C4-2B (cell line): ENCODE results near the gene MEG3.

ENCODE experiments used
- H3K27ac ChIP-seq: fragments of 450-650 bp; 2 replicates; pipeline ENCODE4 v1.5.1; 2017
- CTCF ChIP-seq: fragments of 450-650 bp; conservative IDR thresholded peaks from 2 replicates; pipeline ENCODE4 v1.5.1; 2017; ENCODE audit warnings: mild to moderate bottlenecking
- ZFX ChIP-seq: fragments of 450-650 bp; IDR thresholded peaks from 2 replicates; pipeline ENCODE4 v1.6.1; 2017

MEG3 gene

GRCh38 chr14:100825713-100826331, at the start of gene MEG3:
Gene MEG3, plus strand, starts transcription at chr14:100826118.
- TF ChIP-seq ZFX (no peak), CTCF (no peak)
- no peak within 1 kb of the TSS for H3K27ac ChIP-seq

GRCh38 chr14:100776681-100777365, 49.1 kb upstream of the MEG3 start:
- H3K27ac ChIP-seq = no peak overlapping the region
- no peak for TF ChIP-seq ZFX

DNA sequence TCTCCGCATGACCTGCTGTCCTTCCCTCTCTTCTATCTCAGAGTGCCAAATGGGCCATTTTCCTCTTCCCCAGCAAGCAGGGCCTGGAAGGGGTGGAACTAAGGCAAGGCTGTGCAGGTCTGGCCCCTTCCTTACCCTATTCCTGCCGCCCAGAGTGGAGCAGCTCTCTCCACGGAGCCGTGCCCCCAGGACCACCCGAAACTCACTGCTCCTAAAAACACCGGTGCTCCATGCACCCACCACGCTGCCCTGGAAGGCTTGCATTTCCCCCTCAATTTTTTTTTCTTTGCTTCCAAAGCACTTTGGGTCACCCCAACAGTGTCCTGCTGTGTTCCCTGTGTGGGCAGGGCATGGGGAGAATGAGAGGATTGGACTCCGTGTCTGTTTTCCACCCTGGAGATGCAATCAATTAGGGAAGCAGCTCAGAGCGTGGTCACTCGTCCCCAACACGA, 48.5 kb upstream of the MEG3 start:
- no peak overlapping the region for H3K27ac ChIP-seq
- TF ChIP-seq CTCF = no peak
- TF ChIP-seq ZFX = no peak

DNA sequence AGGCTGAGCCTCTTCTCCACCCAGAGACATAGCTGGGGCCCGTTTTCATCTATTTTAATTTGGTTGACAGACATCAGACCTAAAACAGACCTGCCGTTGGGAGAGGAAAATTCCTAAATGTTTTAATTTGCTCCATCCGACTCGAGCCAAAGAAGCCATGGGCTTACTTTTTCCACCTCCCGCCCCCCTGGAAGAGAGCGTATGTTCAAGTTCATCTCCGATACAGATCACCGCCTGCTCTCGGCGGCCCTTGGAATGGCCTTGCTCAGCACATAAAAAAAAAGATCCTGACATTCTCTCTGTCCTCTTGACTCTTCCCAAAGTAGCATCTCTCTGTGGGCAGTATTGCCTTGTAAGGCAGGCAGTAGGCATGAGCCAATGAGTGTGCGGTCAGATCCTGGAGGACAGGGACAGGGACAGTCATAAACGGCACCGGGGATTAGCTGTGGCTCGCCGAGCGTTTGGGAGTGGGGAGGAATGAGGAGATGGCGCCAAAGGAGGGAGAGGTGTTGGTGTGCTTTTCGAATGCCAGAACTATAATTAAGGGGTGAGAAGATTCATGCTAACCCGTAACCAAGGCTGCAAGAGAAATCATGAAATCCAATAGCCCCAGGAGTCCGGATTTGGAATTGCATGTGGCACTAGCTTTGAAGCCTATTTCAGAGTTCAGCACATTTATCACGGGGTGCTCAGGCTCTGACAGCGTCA, 47.9 kb upstream of the MEG3 start:
- H3K27ac ChIP-seq = no peak overlapping the region
- TF ChIP-seq ZFX = no peak
- no peak for TF ChIP-seq CTCF

DNA sequence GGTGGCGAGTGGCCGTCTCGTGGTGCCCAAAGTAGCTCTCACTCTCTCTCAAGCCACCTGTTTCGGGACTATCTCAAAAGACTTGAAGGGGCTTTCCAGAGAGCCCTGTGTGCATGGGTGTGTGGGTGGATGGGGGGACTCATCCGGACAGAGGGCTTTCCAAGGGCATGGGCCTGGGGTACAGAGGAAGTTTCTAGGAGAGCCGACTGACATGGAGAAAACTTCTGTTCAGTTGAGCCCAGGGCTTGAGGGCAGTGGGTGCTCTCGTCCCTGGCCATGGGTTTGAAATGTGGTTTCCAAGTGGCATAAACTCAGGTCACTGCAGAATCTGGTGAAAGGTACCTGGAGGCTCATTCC, 47.4 kb upstream of the MEG3 start:
- TF ChIP-seq ZFX = no peak
- TF ChIP-seq CTCF = no peak
- no peak overlapping the region for H3K27ac ChIP-seq

DNA sequence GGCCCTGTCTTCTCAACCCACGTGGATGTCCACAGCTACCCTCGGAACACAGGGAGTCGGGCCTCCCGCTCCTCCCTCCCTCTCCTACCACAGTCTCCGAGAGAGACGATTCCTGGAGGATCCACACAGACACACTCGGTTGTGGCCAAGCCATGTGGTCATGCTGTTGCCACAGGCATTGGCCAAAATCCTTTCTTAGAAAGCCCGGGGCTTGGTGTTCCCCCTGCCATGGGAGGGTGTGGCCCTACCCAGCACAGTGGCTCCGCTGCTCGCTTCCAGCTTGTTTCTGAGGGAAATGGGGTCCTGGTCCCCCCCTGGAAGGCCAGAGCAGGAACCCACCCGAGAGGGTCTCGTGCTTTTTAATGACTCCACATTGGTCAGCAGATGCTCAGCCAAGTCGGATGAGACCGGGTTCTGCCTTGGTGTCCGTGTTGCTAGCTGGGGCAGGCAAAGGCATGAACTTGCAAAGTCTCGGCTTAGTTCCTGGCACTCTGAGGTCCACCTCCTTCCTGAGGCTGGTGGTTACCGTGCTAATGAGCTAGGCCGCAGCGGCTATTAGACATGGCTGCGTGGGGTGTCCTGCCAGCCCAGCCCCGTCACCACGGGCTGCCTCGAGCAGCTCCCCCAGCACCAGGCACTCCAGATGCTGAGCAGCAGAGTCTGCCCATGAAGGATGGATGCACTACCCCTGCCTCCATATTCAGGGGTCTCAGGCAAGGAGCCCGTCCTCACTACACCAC, 46.8 kb upstream of the MEG3 start:
- no peak overlapping the region for H3K27ac ChIP-seq
- TF ChIP-seq CTCF = no peak
- no peak for TF ChIP-seq ZFX

GRCh38 chr14:100779691-100780080, 46.2 kb upstream of the MEG3 start:
- no peak overlapping the region for H3K27ac ChIP-seq
- TF ChIP-seq ZFX = no peak
- TF ChIP-seq CTCF = no peak
